GM21515 (cell line): ENCODE measurements around the gene LBR.

Experiments
- ATAC-seq: cut with Tn5 transposase; IDR thresholded peaks from one replicate; pipeline ENCODE4 v1.9.1; 2021; ENCODE audit not compliant: unreplicated experiment

Gene LBR

GRCh38 chr1:225464851-225465792 lies 37.3 kb upstream of the LBR start:
- no peak for ATAC-seq

- no peak for ATAC-seq
Observed at GRCh38 chr1:225462714-225463574, 35.1 kb upstream of the LBR start.

- no peak for ATAC-seq
Observed at GRCh38 chr1:225462429-225462713, 34.5 kb upstream of the LBR start.

GRCh38 chr1:225461533-225462428 lies 33.9 kb upstream of the LBR start:
- no peak for ATAC-seq

GRCh38 chr1:225460737-225461532 lies 33.1 kb upstream of the LBR start:
- no peak for ATAC-seq

GRCh38 chr1:225460021-225460736 lies 32.3 kb upstream of the LBR start:
- no peak for ATAC-seq

GRCh38 chr1:225458222-225458631 lies 30.4 kb upstream of the LBR start:
- no peak for ATAC-seq

GRCh38 chr1:225454733-225455132 lies 26.9 kb upstream of the LBR start:
- ATAC-seq, result no peak

DNA sequence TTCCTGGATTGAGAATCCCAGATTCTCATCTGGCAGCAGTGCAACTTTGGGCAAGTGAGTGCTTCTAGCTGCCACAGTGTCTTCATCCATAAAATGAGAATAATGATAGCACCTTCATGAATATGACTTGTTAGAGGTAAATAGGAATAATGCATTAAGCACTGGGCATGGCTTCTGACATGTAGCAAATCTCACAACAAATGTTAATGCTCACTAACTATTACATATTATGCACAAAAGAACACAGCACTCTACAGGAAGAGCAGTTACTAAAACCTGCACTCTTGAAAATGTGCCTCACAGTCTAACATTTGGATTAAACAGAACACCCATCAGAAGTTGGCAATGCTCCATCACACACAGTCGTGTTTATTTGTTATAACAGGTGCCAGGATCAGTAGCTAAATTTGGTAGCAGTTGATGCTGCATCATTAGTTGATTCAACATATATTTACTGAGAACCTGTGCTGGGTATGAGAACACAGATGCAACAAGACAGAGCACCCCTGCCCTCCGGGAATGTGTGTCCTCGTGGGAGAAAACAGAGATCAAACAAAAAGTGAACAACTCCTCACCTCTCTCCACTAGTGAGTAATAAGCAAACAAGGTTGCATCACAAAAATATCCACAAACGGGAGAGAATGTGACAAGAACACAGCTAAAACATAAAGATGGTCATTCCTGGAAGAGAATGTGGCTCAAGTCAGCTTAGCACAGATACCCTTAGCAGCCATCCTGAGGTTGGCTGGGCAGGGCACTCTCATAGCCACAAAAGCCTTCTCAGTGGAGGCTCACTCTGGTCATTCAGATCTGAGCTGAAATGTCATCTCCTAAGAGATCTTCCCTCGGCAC lies 26.2 kb upstream of the LBR start:
- no peak for ATAC-seq

DNA sequence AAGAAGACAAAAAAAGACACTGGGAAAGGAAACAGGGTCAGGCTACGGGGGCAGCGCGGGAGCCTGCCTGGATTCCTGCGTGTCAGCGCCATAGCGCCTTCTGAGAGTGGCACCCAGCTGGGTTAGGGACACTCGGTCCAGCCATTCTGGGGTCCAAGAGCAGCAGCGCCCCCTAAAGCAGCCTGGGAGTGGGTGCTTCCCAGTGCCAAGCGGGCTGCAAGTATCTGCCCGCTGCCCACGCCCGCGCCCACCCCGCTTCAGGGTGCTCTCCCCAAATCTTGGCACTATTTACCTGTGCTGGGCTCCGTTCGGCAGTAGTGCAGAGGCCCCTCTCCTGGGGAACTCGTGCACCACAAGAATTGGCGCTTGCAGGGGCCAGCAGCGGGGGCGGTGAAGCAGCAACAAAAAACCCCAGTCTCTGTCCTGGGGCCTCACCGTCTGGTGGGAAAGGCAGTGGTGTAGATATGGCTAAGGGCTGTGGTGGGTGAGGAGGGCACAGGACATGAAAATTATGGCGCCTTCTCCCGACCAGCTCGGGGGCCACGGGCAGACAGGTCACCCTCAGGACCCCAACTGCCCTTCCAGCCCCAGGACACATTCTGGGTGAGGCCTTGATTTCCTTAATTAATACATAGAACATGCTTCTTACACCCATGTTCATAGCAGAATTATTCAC lies 24.1 kb upstream of the LBR start:
- no peak for ATAC-seq

GRCh38 chr1:225451340-225451739 lies 23.5 kb upstream of the LBR start:
- no peak for ATAC-seq

DNA sequence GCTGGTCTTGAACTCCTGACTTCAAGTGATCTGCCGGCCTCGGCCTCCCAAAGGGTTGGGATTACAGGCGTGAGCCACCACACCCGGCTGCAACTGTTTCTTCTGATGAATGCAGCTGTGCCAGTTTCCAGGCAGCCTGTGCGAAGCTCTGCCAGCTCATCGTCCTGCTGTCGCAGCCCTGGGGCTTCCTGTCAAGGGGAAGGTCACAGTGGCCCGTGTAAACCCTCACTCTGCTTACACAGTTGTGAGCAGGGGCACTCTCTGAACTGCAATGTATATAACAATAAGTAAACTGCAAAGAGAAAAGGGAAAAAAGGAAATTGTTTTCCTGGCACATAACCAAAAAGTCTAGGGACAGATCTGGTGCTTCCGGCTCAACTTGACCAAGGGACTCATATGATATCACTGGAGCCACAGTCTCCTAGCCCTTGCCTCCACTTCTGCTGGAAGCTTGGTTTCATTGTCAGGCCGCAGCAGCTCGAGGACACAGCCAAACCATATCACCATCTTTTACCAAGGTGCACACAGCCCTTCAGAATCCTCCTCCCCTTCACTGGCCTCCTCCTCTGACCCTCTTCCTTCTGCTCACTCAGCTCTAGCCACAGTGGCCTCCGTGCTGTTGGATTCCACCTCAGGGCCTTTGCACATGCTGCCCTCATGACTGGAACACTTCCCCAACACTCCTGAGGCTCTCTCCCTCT lies 22.8 kb upstream of the LBR start:
- no peak for ATAC-seq

GRCh38 chr1:225449774-225450173 lies 21.9 kb upstream of the LBR start:
- no peak for ATAC-seq

DNA sequence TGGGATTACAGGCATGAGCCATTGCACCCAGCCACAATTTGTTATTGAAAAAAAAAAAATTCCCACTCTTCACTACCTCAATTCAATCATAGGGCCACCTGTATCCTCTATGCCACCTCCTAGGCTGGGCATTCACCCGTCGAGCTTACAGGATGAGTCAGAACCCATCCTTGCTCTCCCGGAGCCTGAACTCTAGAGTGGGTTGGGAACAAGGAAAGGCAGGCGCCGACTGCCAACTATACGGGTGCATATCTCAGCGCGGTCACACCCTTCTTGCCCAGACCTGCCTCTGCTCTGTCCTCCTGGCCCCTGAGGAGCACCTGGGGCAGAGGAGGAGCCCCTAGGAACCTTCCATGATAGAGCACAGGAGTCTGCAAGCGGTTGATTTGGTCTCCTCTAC lies 21.4 kb upstream of the LBR start:
- no peak for ATAC-seq

GRCh38 chr1:225448146-225448805 lies 20.4 kb upstream of the LBR start:
- no peak for ATAC-seq

GRCh38 chr1:225447650-225448089 lies 19.8 kb upstream of the LBR start:
- no peak for ATAC-seq
